IMR-90 (cell line): ENCODE results near the gene ARVCF. TPM values are rescaled to one million over a fixed set of nuclear protein-coding genes. Genes with fewer than 3 reads are reported as not detected.

Experiments
- ATAC-seq: fragments of 200-7000 bp; cut with Tn5 transposase; 2 replicates; pipeline ENCODE4 v1.9.1; 2020; ENCODE audit warnings: low read depth, mild to moderate bottlenecking, moderate library complexity
- BruUV-seq: library from RNA; stranded (reverse); fragments of 400-500 nt; replicated peaks from 2 replicates; lab custom pipeline; 2021; lab: Mats Ljungman, UMichigan
- CTCF ChIA-PET: fragments of 300-600 bp; formaldehyde crosslinking; extraction: SDS; loops from one replicate; lab custom pipeline; 2021; ENCODE audit warnings: antibody characterized with exemption; lab: Yijun Ruan, JAX
- POLR2A ChIA-PET: fragments of 300-600 bp; sonication (Branson Sonifier 250); formaldehyde crosslinking; loops from one replicate; lab custom pipeline; 2022; ENCODE audit warnings: antibody characterized with exemption; ENCODE audit not compliant: unreplicated experiment; lab: Charles Lee
- DNase-seq: peaks from one replicate; pipeline ENCODE4 v3.0.0; 2013
- H2AFZ ChIP-seq: replicated peaks from 2 replicates; pipeline ENCODE3; 2013; ENCODE audit warnings: low read length, mild to moderate bottlenecking; ENCODE audit not compliant: poor library complexity
- H2AK5ac ChIP-seq: 2 replicates; pipeline ENCODE4 v1.6.1; 2013; ENCODE audit warnings: low read depth, low read length, inconsistent platforms
- H2AK9ac ChIP-seq: replicated peaks from 2 replicates; pipeline ENCODE3; 2013; ENCODE audit warnings: mild to moderate bottlenecking, low read depth, low read length, moderate library complexity; ENCODE audit not compliant: poor library complexity
- H2BK120ac ChIP-seq: 2 replicates; pipeline ENCODE4 v1.6.1; 2013; ENCODE audit warnings: low read depth, low read length, inconsistent platforms
- H2BK15ac ChIP-seq: 3 replicates; pipeline ENCODE4 v1.6.1; 2013; ENCODE audit warnings: low read depth, low read length, inconsistent platforms
- H2BK20ac ChIP-seq: 2 replicates; pipeline ENCODE4 v1.6.1; 2013; ENCODE audit warnings: low read depth, mild to moderate bottlenecking, inconsistent platforms, low read length, moderate library complexity
- H2BK5ac ChIP-seq: 2 replicates; pipeline ENCODE4 v1.6.1; 2013; ENCODE audit warnings: mild to moderate bottlenecking, low read depth, low read length, inconsistent platforms; ENCODE audit not compliant: poor library complexity, severe bottlenecking
- H3K14ac ChIP-seq: replicated peaks from 2 replicates; pipeline ENCODE4 v1.6.1; 2013; ENCODE audit warnings: low read depth, low read length, inconsistent platforms
- H3K18ac ChIP-seq: 2 replicates; pipeline ENCODE4 v1.6.1; 2013; ENCODE audit warnings: low read depth, low read length, control low read depth
- H3K23ac ChIP-seq: 2 replicates; pipeline ENCODE4 v1.6.1; 2013; ENCODE audit warnings: low read depth, low read length, inconsistent platforms
- H3K27ac ChIP-seq: 2 replicates; pipeline ENCODE4 v1.5.1; 2013; ENCODE audit warnings: mild to moderate bottlenecking, control low read depth, low read length; ENCODE audit not compliant: insufficient read depth
- H3K27me3 ChIP-seq: 2 replicates; pipeline ENCODE4 v1.6.1; 2013; ENCODE audit warnings: low read length; ENCODE audit not compliant: control insufficient read depth, insufficient read depth
- H3K36me3 ChIP-seq: 2 replicates; pipeline ENCODE4 v1.6.1; 2013; ENCODE audit warnings: low read length, mixed read lengths; ENCODE audit not compliant: control insufficient read depth, insufficient read depth
- H3K4ac ChIP-seq: 2 replicates; pipeline ENCODE4 v1.6.1; 2013; ENCODE audit warnings: low read depth, low read length, inconsistent platforms
- H3K4me1 ChIP-seq: 2 replicates; pipeline ENCODE4 v1.6.1; 2013; ENCODE audit warnings: low read length, mixed read lengths; ENCODE audit not compliant: control insufficient read depth, insufficient read depth
- H3K4me2 ChIP-seq: 2 replicates; pipeline ENCODE4 v1.6.1; 2013; ENCODE audit warnings: low read depth, mild to moderate bottlenecking, control low read depth, low read length, moderate library complexity
- H3K4me3 ChIP-seq: 2 replicates; pipeline ENCODE4 v1.5.1; 2013; ENCODE audit warnings: low read depth, mild to moderate bottlenecking, control low read depth, low read length, moderate library complexity; ENCODE audit not compliant: insufficient read depth
- H3K56ac ChIP-seq: 2 replicates; pipeline ENCODE4 v1.6.1; 2013; ENCODE audit warnings: low read length, inconsistent platforms; ENCODE audit not compliant: insufficient read depth; ENCODE audit errors: extremely low read depth
- H3K79me1 ChIP-seq, 2 experiments: 2 replicates each; pipeline ENCODE4 v1.6.1; 2013; ENCODE audit warnings: low read length in 2 of 2, inconsistent platforms in 1 of 2, low read depth in 1 of 2
- H3K9ac ChIP-seq: 2 replicates; pipeline ENCODE4 v1.6.1; 2013; ENCODE audit warnings: low read depth, low read length, control low read depth
- H3K9me1 ChIP-seq: 2 replicates; pipeline ENCODE4 v1.6.1; 2013; ENCODE audit warnings: low read length, inconsistent platforms; ENCODE audit not compliant: insufficient read depth
- H3K9me3 ChIP-seq: 2 replicates; pipeline ENCODE4 v1.6.1; 2013; ENCODE audit warnings: low read length; ENCODE audit not compliant: control insufficient read depth, insufficient read depth
- H4K20me1 ChIP-seq: 2 replicates; pipeline ENCODE4 v1.6.1; 2013; ENCODE audit warnings: low read length, inconsistent platforms; ENCODE audit not compliant: insufficient read depth
- H4K5ac ChIP-seq: 2 replicates; pipeline ENCODE4 v1.6.1; 2013; ENCODE audit warnings: mild to moderate bottlenecking, low read depth, low read length, control low read depth
- H4K8ac ChIP-seq, 2 experiments: 2 replicates each; pipeline ENCODE4 v1.6.1; 2013; ENCODE audit warnings: low read depth in 2 of 2, low read length in 2 of 2, control low read depth in 1 of 2, inconsistent platforms in 1 of 2
- H4K91ac ChIP-seq: 2 replicates; pipeline ENCODE4 v1.6.1; 2013; ENCODE audit warnings: low read depth, low read length, inconsistent platforms; ENCODE audit not compliant: insufficient read depth
- BHLHE40 ChIP-seq: fragments of 150-350 bp; IDR thresholded peaks from 2 replicates; pipeline ENCODE4 v1.6.1; 2016; ENCODE audit warnings: mild to moderate bottlenecking, low read depth, low read length
- CHD1 ChIP-seq: IDR thresholded peaks from 2 replicates; pipeline ENCODE4 v1.6.1; 2012; ENCODE audit warnings: low read depth, low read length, improper control_type of control experiment
- FOS ChIP-seq: fragments of 150-350 bp; IDR thresholded peaks from 2 replicates; pipeline ENCODE4 v1.6.1; 2016; ENCODE audit warnings: low read depth, low read length
- MAZ ChIP-seq: IDR thresholded peaks from 2 replicates; pipeline ENCODE4 v1.6.1; 2012; ENCODE audit warnings: low read depth, mild to moderate bottlenecking, low read length, improper control_type of control experiment, moderate library complexity, borderline replicate concordance
- MXI1 ChIP-seq: IDR thresholded peaks from 2 replicates; pipeline ENCODE4 v1.6.1; 2012; ENCODE audit warnings: low read depth, mild to moderate bottlenecking, low read length, moderate library complexity, borderline replicate concordance
- NFE2L2 ChIP-seq: fragments of 150-350 bp; IDR thresholded peaks from 2 replicates; pipeline ENCODE4 v1.6.1; 2016; ENCODE audit warnings: low read depth, mild to moderate bottlenecking, low read length
- POLR2A ChIP-seq: IDR thresholded peaks from 2 replicates; pipeline ENCODE4 v1.6.1; 2012; ENCODE audit warnings: mild to moderate bottlenecking, low read depth, low read length
- RAD21 ChIP-seq: IDR thresholded peaks from 2 replicates; pipeline ENCODE4 v1.6.1; 2012; ENCODE audit warnings: low read length, improper control_type of control experiment
- RCOR1 ChIP-seq: IDR thresholded peaks from 2 replicates; pipeline ENCODE4 v1.6.1; 2012; ENCODE audit warnings: mild to moderate bottlenecking, low read length, improper control_type of control experiment; ENCODE audit not compliant: insufficient replicate concordance
- RFX5 ChIP-seq: IDR thresholded peaks from 2 replicates; pipeline ENCODE4 v1.8.0; 2012; ENCODE audit warnings: low read depth, mild to moderate bottlenecking, low read length, moderate library complexity
- SMC3 ChIP-seq: fragments of 150-350 bp; IDR thresholded peaks from 2 replicates; pipeline ENCODE4 v1.6.1; 2016; ENCODE audit warnings: low read depth, mild to moderate bottlenecking, antibody characterized with exemption, low read length, moderate library complexity
- WGBS, 2 experiments: methylation state at CpG; one replicate each; pipeline versions ENCODE4 v1.1.5 to v1.1.7; 2013; ENCODE audit warnings: missing lambda C conversion rate in 2 of 2; ENCODE audit not compliant: insufficient read length in 1 of 2; ENCODE audit errors: extremely low coverage in 2 of 2; 5-methylcytosine and 5-hydroxymethylcytosine counted together
- dilution Hi-C: fragments of 300-500 bp; cut with HindIII; formaldehyde crosslinking; loops from one replicate; pipeline ENCODE4 v1.14.3; 2018; ENCODE audit warnings: low sequenced_read_pairs; ENCODE audit not compliant: unreplicated experiment
- in situ Hi-C: fragments of 300-500 bp; cut with MboI; formaldehyde crosslinking; loops from 3 replicates; pipeline ENCODE4 v1.14.3; 2019; ENCODE audit warnings: low sequenced_read_pairs, inconsistent platforms, mixed read lengths
- intact Hi-C: fragments of 100-400 bp; cut with micrococcal nuclease; formaldehyde crosslinking; loops from 2 replicates; pipeline ENCODE4 v1.10.0; 2022
- polyA plus RNA-seq, 3 experiments: library from polyadenylated mRNA; depleted of rRNA; stranded (reverse); fragments of >200 nt; gene quantifications; 2 replicates each; pipeline ENCODE4 v1.2.3, GENCODE V29; 2012; ENCODE audit warnings: low replicate concordance in 1 of 3
- total RNA-seq: library from RNA; depleted of rRNA; stranded (reverse); fragments of >200 nt; gene quantifications from 2 replicates; pipeline ENCODE4 v1.2.3, GENCODE V29; 2012
- TF ChIP-seq, protein P1 (sequence below): conservative IDR thresholded peaks from 2 replicates; pipeline ENCODE4 v1.5.1; 2012; ENCODE audit warnings: mild to moderate bottlenecking, low read depth, low read length, improper control_type of control experiment
- TF ChIP-seq, protein P2 (sequence below): fragments of 150-350 bp; IDR thresholded peaks from 2 replicates; pipeline ENCODE4 v1.6.1; 2016; ENCODE audit warnings: low read depth, mild to moderate bottlenecking, low read length, moderate library complexity, borderline replicate concordance
- TF ChIP-seq, protein P3 (sequence below): fragments of 150-350 bp; IDR thresholded peaks from 2 replicates; pipeline ENCODE4 v1.6.1; 2017; ENCODE audit warnings: mild to moderate bottlenecking, antibody characterized with exemption, low read length, low read depth

ARVCF gene
- total and polyA plus RNA-seq, 2 of the 4 experiments (the other 2 are of a cell fraction) = 8.6 to 14.1 TPM

GRCh38 chr22:20029550-20030225 is 13.1 kb upstream of the ARVCF start:
- peaks cover 12 to 84% of the 10 kb centered on the region in 2 experiments for H3K79me1 ChIP-seq
- H4K91ac ChIP-seq = no peak overlapping the region
- H3K4ac ChIP-seq = no peak overlapping the region
- POLR2A ChIA-PET = no interaction called here
- H4K8ac ChIP-seq = no peak overlapping the region
- ATAC-seq (no peak), DNase-seq (no peak)
- no TSS peak for BruUV-seq
- peaks cover 3% of the 10 kb centered on the region; the same call in 1 of the 2 replicates for H3K4me1 ChIP-seq
- peaks cover 29% of the 10 kb centered on the region for H3K9me1 ChIP-seq
- no peak overlapping the region for H3K4me3 ChIP-seq
- intact Hi-C loops = no loop called here
- WGBS, 2 experiments = no CpG with 5 or more reads among the region's 9 CpGs
- no peak overlapping the region for H3K27ac ChIP-seq
- H2BK15ac ChIP-seq = no peak overlapping the region
- TF ChIP-seq MXI1 = no peak
- TF ChIP-seq, protein P1, sequence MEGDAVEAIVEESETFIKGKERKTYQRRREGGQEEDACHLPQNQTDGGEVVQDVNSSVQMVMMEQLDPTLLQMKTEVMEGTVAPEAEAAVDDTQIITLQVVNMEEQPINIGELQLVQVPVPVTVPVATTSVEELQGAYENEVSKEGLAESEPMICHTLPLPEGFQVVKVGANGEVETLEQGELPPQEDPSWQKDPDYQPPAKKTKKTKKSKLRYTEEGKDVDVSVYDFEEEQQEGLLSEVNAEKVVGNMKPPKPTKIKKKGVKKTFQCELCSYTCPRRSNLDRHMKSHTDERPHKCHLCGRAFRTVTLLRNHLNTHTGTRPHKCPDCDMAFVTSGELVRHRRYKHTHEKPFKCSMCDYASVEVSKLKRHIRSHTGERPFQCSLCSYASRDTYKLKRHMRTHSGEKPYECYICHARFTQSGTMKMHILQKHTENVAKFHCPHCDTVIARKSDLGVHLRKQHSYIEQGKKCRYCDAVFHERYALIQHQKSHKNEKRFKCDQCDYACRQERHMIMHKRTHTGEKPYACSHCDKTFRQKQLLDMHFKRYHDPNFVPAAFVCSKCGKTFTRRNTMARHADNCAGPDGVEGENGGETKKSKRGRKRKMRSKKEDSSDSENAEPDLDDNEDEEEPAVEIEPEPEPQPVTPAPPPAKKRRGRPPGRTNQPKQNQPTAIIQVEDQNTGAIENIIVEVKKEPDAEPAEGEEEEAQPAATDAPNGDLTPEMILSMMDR = no peak
- no peak for TF ChIP-seq SMC3
- no peak for TF ChIP-seq FOS
- TF ChIP-seq POLR2A = no peak
- TF ChIP-seq, protein P2, sequence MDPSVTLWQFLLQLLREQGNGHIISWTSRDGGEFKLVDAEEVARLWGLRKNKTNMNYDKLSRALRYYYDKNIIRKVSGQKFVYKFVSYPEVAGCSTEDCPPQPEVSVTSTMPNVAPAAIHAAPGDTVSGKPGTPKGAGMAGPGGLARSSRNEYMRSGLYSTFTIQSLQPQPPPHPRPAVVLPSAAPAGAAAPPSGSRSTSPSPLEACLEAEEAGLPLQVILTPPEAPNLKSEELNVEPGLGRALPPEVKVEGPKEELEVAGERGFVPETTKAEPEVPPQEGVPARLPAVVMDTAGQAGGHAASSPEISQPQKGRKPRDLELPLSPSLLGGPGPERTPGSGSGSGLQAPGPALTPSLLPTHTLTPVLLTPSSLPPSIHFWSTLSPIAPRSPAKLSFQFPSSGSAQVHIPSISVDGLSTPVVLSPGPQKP = no peak
- TF ChIP-seq CHD1 = no peak
- no peak for TF ChIP-seq RAD21
- TF ChIP-seq NFE2L2 = no peak
- no peak for TF ChIP-seq RCOR1
- no peak for TF ChIP-seq BHLHE40
- no peak for TF ChIP-seq RFX5
- TF ChIP-seq MAZ = no peak
- TF ChIP-seq, protein P3, sequence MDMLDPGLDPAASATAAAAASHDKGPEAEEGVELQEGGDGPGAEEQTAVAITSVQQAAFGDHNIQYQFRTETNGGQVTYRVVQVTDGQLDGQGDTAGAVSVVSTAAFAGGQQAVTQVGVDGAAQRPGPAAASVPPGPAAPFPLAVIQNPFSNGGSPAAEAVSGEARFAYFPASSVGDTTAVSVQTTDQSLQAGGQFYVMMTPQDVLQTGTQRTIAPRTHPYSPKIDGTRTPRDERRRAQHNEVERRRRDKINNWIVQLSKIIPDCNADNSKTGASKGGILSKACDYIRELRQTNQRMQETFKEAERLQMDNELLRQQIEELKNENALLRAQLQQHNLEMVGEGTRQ = no peak
- no peak overlapping the region for H3K56ac ChIP-seq
- in situ Hi-C loops = no loop called here
- H2BK20ac ChIP-seq = no peak overlapping the region
- H2AFZ ChIP-seq = no peak overlapping the region
- dilution Hi-C loops = no loop called here
- no peak overlapping the region for H2BK5ac ChIP-seq
- no peak overlapping the region for H3K23ac ChIP-seq
- H3K18ac ChIP-seq = no peak overlapping the region
- H2AK5ac ChIP-seq = no peak overlapping the region
- no peak overlapping the region for H3K4me2 ChIP-seq
- H3K9me3 ChIP-seq = no peaks in the 10 kb centered on the region
- H3K14ac ChIP-seq = no peak overlapping the region
- H3K36me3 ChIP-seq = peaks cover 19% of the 10 kb centered on the region
- H4K5ac ChIP-seq = no peak overlapping the region
- no peaks in the 10 kb centered on the region for H3K27me3 ChIP-seq
- no peak overlapping the region for H2AK9ac ChIP-seq
- no peak overlapping the region for H2BK120ac ChIP-seq
- peaks cover 74% of the 10 kb centered on the region for H4K20me1 ChIP-seq
- CTCF ChIA-PET = no interaction called here
- H3K9ac ChIP-seq = no peak overlapping the region
